ENCODE data around the gene DUSP22.

The DUSP22 gene

GRCh38 chr6:381742-382461 is 89.6 kb downstream of the DUSP22 start:
- DNase-seq: no peak

DNA sequence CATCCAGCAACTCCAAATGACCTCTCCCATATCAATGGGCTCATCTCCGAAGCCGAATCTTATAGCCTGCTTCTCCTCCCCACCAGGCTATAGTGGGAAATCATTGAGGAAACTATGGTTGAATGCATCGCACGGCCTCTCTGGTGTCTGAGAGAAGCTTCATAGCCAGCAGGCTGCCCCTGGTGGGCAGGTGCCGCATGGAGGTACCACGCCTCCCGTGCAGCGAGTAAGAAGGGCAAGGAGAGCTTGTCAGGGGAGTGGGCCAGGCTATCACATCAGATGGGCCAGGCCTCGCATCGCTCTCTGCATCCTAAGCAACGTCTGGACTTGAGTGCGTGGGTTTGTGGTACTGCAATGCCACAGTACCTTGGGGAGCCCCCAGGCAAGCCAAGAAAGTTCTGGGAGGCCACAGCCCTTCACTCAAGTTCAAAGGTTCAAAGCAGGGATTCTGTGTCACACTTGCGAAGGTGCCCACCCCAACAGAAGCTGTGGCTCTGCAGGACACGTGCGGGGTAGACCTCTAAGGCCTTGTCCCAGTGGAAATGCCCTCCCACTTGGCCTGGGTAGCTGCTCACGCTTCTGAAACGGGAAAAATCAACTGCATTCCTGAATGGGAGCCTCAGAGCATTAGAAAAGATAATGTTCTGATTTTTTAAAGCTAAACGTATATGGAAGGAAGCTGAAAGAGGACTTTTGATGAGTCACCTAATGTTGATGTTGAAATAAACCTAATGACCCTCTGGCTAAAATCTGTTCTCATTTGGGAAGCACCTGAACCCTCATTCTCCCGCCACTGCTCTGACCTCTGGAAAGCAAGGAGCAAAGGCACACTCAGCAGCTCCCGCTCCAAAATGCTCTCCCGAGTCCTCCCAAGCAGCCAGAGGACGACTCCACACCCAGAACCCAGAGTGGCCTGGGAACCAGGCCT is 90.9 kb downstream of the DUSP22 start:
- no peak for DNase-seq

- DNase-seq: no peak
These were observed 91.6 kb downstream of the DUSP22 start for GRCh38 chr6:383856-384255.

DNA sequence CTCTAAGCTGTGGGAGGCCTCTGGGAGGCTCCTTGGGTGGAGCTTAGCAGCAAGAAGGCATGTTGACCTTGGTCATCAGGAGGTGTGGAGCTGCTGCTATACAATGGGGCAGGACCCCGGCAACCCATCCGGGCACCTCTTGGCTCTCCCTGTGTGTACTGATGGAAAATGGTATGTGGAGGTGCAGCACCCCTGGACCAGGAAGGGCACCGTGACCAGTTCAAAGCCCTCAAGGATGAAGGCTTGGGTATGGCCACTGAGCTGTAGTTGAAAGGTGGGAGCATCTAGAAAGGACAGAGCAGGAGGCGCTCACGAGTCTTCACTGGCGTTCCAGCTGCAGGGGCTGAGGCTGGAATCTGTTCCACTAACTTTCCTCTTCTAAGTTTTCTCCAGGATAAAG is 92.6 kb downstream of the DUSP22 start:
- DNase-seq: no peak

- no peak for DNase-seq
These were observed 93.3 kb downstream of the DUSP22 start for GRCh38 chr6:385614-386013.

DNA sequence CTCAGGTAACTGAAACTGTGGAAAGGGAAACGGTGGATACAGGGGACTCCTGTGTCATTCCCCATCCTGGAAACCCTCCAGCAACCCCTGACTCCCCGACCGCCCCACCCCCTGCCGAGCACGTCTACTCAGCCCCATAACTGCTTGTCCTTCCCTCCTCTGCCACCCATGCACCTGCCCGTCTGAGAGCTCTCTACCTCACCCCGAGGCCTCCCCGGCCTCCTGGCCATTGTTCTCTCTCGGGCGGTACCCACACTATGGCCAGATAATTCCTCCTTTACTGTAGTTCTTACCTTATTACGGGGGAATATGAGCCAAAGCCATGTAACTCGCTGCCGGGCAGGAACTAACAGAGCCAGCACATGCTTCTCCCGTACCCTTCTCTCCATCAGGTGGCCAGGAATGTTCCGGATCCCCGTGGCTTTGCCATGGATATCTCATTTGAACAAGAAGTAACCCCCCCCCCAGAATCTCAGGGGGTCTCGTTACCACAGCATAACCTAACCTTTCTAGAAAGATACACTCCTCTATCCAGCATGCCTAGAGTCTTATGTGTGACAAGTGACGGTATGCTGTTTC is 94.5 kb downstream of the DUSP22 start:
- DNase-seq: no peak

DNA sequence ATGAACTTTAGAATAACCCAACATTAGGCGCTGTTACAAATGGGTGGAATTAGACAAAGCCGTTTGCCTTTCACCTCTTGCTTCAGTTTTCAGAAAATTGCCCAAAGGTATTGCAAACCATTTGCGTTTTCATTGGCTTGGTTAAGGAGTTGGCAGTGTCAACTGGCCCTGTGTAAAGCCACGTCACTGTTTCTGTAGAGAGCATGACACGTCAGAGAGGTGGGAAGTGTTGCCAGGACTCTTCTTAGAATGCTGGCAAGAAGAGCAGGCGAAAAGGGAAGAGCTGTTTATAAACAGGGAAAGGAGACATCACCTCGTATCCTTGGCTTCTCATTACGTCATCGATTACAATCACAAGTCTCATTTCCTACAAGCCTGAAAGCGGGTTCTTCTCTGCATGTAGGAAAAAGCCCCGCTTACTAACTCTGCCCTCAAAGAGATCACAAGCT is 95.0 kb downstream of the DUSP22 start:
- no peak for DNase-seq

GRCh38 chr6:388202-388903 is 96.1 kb downstream of the DUSP22 start:
- DNase-seq: no peak

DNA sequence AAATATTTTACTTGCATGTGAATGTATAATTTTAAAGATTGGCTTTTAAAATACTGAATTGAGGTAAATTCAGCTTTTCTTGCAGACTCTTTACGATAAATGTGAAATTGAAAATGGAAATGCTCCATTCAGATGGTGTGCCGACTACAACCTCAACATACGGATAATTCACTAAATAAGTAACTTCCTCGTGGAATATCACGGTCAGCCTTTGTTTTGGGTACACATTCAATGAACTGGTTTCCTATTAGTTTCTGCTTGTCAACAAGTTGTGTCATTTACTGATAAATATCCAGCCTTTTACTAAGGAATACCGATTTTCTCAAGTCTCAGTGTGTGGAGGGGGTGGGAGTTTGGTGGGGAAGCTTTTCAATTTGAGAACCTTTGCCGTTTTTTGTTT is 96.9 kb downstream of the DUSP22 start:
- DNase-seq: no peak

GRCh38 chr6:389622-390021 is 97.3 kb downstream of the DUSP22 start:
- DNase-seq: no peak

DNA sequence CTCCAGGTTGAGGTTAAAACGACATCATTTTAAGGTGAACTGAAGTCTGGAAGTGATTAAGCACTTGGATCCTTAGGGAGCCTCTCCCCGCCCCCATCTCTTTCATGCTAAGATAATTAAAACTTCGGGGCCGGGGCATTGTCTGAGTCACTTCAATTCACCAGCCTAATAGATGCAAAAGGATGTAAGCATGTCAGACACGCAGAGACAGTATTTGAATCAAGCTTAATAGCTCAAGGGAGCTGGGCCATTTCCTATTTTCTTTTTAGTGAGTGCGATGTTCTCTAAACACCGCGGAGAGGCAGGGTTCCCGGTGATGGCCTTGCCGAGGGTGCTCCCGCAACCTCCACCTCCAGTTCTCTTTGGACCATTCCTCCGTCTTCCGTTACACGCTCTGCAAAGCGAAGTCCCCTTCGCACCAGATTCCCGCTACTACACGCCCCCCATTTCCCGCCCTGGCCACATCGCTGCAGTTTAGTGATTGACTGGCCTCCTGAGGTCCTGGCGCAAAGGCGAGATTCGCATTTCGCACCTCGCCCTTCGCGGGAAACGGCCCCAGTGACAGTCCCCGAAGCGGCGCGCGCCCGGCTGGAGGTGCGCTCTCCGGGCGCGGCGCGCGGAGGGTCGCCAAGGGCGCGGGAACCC is 98.7 kb downstream of the DUSP22 start:
- peak; percentile 52 for DNase-seq

- no peak for DNase-seq
These were observed 99.5 kb downstream of the DUSP22 start, which contains the start of gene IRF4 for GRCh38 chr6:391559-392440. IRF4 (plus strand) TSS chr6:391752; CDS start chr6:393153, 1,401 bp downstream.

DNA sequence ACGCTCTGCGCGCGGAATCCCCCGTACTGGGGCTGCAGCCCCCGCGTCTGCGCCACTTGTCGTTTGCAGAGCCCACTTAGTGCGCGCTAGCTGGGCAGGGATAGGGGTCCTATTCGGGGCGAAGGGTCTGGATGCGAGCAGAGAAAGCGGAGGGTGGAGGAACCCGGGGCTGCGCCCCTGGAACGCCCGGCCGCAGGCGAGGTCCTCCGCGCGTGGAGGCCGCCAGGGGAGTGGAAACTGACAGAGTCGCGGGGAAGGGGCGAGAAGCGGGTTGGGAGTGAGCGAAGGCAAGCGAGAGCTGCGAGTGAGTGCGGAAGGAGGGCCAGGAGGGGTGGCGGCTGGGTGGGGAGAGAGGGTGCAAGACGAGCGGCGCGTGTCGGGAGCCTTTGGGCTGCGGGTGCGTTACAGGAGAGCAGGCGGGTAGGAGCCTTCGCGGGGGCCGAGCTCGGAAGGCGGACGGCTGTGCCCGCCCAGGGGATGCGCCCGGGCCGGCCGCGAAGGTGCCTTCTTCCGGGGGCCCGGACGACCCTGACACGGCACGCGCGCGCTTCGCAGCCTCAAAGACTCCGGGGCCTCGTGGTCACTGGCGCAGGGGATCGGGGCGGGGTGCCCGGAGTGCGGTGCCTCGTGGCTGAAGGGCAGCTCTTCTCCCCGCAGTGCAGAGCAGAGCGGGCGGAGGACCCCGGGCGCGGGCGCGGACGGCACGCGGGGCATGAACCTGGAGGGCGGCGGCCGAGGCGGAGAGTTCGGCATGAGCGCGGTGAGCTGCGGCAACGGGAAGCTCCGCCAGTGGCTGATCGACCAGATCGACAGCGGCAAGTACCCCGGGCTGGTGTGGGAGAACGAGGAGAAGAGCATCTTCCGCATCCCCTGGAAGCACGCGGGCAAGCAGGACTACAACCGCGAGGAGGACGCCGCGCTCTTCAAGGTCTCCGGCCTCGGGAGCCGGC is 100.4 kb downstream of the DUSP22 start:
- no peak for DNase-seq

GRCh38 chr6:393391-394221 is 101.3 kb downstream of the DUSP22 start:
- DNase-seq: no peak

DNA sequence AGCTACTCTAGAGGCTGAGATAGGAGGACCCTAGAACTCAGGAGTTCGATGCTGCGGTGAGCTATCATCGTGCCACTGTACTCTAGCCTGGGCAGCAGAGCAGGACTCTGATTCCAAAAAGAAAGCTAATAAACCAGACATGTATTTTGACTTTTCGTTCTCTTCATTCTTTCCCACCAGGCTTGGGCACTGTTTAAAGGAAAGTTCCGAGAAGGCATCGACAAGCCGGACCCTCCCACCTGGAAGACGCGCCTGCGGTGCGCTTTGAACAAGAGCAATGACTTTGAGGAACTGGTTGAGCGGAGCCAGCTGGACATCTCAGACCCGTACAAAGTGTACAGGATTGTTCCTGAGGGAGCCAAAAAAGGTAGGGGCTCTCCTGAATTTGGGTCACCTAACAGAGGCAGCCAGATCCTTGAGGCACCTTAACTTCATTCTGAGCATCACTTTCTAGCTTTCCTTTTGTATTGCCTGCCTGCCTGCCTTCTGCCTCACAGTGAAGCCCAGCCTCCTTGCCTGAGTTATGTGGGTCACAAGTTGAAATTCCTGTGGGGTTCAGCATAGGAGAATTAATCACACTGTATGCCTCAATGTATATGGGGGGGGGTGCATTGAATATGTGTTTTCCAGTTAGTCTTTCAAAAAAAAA is 102.5 kb downstream of the DUSP22 start:
- DNase-seq: no peak

DNA sequence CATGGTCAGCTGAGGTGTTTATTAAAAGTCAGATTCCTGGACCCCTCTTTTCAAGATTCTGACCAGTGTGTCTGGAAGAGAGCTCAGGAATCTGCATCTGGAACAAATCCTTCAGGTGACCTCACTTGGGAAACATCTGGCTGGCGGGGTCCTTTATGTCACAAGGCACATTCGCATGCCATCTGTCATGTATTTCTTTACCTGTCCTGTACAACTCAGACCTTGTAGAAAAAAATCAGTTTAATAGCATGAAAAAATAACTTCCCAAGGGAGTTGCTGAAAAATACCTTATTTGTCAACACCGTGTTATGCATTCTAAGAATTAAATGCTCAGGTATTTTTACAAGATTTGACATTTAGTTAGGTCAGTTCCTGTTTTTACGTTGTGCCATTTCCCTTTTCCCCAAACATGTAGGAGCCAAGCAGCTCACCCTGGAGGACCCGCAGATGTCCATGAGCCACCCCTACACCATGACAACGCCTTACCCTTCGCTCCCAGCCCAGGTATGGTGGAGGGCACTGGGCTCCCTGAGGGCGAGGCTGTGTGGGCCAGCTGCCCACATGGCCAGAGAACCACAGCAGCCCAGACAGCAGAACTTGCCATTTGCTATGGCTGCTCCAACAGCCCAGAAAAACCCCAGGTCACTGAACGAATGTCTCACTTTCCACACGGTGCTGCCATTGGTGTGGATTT is 103.3 kb downstream of the DUSP22 start:
- no peak for DNase-seq

- no peak for DNase-seq
These were observed 103.8 kb downstream of the DUSP22 start for GRCh38 chr6:396126-396520.

DNA sequence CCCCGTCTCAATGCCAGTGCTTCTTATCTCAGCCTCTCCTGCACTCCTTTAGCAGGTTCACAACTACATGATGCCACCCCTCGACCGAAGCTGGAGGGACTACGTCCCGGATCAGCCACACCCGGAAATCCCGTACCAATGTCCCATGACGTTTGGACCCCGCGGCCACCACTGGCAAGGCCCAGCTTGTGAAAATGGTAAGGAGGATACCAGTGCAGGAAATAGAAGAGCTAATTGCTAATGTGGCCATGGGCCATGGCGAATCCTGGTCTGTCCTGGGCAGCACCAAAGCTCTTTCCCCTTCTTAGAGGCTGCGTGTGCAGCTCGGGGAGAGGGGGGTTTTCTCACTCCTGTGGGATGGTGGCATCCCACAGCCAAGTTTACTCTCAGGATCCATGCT is 104.8 kb downstream of the DUSP22 start:
- DNase-seq: no peak

All from fibroblast of skin of abdomen (primary cell).